H1 (cell line): ENCODE data around the gene USH1C. TPM values are rescaled to one million over a fixed set of nuclear protein-coding genes. Genes with fewer than 3 reads are reported as not detected.

Source experiments
- NRF1 ChIP-seq: IDR thresholded peaks from 2 replicates; pipeline ENCODE4 v1.6.1; 2011; ENCODE audit warnings: mild to moderate bottlenecking, low read depth, low read length, improper control_type of control experiment
- polyA plus RNA-seq, 7 experiments: library from polyadenylated mRNA; depleted of rRNA in 3 of 7; stranded (reverse) in 5 of 7; unstranded in 2 of 7; fragments of >200 nt in 5 of 7; fragments of 200-250 nt in 2 of 7; gene quantifications; 1 replicate in 5 of 7; 2 replicates in 1 of 7; 4 replicates in 1 of 7; pipeline versions ENCODE4 v1.2.1 to v1.2.3, GENCODE V29; 2011 to 2013; ENCODE audit warnings: missing spikeins in 2 of 7, mixed read lengths in 2 of 7
- total RNA-seq: library from RNA; stranded (reverse); fragmentation: NEBNext Ultra II Directional; extraction: Animal tissue kit (Norgen Biotek cat#: 25700); gene quantifications from 2 replicates; pipeline ENCODE4 v1.2.1, GENCODE V29; 2021

Gene USH1C
- total and polyA plus RNA-seq, 2 of the 8 experiments (the other 6 are each of a cell fraction or from before 2014, with no cell fraction given): 1.3 to 1.6 TPM

DNA sequence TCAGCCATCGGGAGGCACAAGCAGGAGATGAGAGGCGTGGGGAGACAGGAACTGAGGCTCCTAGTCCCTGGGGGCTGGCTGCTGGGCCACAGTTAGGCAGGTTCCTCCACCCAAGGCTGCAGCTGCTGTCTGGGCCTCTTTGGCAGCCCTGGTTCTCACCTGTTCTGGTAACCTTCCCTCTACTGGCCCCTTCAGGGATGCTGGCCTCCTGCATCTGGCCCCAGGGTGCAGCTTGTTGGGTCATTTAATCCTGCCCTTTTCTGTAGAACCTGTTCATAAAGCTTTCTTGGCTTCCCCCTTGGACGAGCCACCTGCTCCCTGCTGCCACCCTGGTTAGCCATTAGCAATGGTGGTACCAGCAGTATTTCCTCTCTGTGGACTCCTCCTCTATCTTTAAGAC, 5.5 kb downstream of the USH1C start (continued):
- no peak for TF ChIP-seq NRF1
